DMS 273 treated with DMSO at 0.1 percent for 48 hours (cell line): ENCODE data around the gene LAMB3.

ENCODE experiments used
- DNase-seq: peaks from one replicate; lab custom pipeline; 2025; lab: John Stamatoyannopoulos, UW

The LAMB3 gene

GRCh38 chr1:209595599-209596285 is 56.5 kb downstream of the LAMB3 start:
- no peak for DNase-seq

DNA sequence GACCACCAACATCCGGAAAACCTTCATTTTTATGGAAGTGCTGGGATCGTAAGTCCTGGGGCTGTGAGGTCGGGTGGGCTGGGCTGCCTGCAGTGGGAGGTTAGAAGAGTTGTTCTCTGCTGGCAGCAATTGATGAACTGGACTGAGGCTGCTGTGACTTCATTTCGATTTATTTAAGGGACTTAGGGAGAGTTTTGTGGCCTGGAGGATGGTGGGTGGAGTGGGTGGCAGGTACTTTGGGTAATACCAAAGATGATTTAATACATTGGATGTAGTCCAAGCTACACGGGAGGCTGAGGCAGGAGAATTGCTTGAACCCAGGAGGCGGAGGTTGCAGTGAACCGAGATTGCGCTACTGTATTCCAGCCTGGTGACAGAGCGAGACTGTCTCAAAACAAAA is 57.2 kb downstream of the LAMB3 start:
- DNase-seq, result no peak

GRCh38 chr1:209594440-209594839 is 57.8 kb downstream of the LAMB3 start:
- no peak for DNase-seq

DNA sequence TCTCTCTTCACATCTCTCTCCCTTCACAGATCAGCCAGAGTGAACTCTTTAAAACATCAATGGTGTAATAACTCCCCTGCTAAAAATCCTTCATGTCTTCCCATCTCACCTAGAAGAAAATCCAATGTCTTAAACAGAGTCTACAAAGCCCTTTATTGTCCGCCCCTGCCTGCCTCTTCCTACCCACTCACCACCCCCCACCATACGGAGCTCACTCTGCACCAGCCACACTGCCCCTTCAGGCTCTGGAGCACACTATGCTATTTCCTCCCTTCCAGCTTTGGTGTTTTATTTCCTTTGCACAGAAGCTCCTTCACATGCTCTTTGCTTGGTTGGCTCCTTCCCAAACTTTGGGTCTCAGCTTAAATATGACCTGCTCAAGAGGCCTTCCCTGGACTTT is 58.5 kb downstream of the LAMB3 start:
- peak; percentile 35 for DNase-seq

DNA sequence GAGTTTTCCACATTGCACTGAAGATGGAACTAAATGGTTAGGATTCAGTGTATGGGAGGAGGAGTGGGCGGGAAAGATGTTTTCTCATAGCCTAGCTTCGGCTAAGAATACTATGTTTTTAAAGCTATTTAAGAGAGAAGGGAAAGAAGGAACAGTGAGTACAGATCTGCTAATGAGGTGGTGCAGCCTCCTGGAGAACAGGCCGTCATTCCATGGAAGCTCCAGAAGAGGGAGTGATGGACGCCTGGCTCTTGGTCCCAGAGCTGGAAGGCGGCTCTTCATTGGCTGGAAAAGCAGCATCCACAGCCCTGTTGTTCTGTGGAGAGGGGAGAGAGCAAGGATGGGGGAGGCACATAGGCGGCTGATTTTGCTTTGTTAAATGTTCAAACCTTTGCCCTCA is 61.8 kb downstream of the LAMB3 start:
- no peak for DNase-seq

DNA sequence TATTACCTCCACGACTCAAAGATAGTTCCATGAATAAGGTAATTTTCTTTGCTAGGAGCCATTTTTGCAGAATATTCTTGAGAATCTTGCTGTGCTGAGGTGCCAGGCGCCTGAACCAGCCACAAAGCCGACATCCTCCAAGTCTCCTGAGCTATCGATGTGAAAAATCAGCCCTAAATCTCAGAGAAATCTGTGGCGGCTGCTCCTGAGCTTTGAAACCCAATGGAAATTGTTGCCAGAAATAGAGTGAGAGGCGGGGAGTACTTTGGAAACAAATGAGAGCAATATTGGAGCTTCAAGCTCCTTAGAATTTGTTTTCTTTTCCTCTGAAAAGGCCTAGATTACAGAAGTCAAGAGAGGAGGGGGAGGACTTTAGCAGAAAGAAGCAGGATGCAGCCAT is 62.4 kb downstream of the LAMB3 start:
- no peak for DNase-seq

DNA sequence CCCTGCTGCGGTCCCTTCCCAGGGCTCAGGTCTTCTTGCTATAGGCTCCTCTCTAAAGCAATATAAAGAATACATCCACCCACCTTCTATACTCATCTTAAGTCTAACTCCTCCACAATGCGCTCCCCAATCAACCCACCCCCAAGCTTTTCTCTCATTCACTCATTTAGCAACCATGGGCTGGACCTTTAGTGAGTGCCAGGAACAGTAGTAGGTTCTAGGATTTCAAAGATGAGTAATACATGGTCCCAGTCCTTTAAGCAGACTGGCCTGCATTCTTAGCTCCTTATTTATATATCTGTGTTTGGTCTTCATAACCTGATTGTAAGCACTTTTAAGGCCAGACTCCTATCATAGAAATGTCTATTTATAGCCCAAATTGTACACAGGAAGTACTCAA is 62.8 kb downstream of the LAMB3 start:
- no peak for DNase-seq

DNA sequence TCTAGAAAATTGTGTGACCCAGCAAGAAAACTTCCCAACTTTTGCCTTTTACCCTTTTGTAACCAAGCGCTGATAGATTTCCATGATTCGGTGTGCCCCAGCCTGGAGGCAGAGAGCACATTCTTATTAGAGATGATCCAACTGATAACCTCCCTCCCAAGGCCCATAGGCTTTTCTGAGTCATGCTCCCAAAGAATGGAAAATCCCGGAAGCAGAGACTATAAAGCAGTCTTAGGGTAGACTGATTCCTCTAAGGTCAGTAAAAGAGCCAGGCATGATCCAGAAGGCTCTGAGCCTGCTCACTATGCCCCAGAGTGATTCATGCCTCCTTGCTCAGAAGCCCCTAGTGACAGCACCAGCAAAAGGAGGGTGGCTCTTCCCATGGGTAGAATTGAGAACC is 64.4 kb downstream of the LAMB3 start:
- no peak for DNase-seq

DNA sequence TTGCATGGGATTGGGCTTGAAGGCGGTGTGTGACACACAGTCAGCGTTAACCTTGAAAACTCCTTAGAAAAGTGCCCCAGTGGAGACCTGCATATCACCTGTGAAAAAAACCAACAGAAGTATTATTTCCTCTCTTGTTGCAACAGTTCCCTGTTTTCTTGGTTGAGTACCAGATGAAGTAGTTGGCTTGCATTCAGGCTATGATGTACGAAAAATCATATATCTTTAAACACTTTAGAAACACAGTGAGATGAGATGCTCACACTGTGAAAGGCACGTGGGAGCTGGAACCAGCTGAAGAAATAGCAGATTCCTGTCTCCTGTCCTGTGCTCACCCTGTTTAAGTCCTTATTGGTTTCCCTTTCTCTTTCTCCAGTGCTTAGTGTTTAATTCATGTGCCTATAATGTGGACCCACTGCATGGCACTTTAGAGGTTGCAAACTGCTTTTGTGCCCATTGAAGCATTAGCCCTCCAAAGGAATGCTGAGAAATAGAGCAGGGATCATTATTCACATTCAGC is 65.9 kb downstream of the LAMB3 start:
- DNase-seq, result no peak

DNA sequence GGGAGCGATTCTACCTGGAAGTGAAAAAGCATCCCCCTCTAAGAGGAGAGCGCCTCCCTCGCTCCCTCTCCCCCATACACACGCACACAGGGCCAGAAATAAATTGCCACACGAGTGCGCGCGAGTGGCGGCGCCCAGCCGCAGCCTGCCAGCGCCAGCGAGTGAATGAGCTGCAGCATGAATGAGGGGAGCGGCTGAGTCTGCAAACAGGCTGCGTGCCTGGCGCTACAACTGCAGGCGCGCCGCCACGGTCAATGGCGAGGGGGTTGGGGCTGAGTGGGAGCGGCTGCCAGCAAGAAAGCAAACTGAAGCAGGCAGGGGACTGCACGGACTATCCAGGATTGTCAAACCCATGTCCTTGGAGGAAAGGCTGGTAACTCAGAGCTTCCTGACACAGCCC is 66.6 kb downstream of the LAMB3 start:
- DNase-seq, result no peak

DNA sequence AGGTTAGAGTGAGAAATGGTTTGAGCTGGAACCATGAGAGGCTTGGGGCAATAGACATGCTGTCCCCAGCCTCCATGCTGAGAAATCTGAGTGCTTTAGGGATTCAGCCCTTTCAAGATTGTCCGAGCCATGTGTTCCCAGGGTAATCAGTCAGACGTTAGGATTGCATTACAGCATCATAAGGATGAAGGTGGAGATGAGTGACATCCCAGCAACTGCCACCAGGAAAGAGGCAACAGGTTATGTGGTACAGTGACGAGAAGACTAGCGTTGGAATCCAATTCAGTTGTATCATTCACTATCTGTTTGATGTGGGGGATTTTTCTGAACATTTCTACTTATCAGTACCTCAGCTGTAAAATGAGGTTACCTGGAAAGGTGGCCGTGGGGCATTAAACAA is 67.0 kb downstream of the LAMB3 start:
- DNase-seq, result no peak

DNA sequence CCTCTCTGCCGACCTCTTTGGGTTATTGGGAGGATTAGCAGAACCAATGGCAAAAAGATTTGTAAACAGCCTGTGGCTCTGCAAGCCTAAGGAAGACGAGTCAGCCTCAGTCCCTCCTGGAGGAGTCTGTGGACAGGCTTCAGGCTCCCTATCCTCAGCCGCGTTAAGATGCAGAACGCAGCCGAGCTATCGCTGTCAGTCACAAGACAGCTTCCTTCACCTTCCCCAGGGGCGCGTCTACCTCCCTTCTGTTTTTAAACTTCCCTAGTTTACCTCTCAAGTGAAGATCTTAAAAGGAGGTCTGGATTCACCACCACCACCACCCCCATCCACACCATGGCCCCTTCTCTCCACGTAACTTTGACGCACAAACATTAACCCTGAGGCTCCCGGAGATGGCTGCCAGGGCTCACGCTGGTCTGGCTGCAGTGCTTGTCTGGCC is 68.0 kb downstream of the LAMB3 start:
- no peak for DNase-seq

- DNase-seq, result no peak
These were observed 68.8 kb downstream of the LAMB3 start, which contains the start of gene CAMK1G for GRCh38 chr1:209583408-209583807. TSS of gene CAMK1G (plus strand) at chr1:209583714. CDS start at chr1:209594984, 11,270 bp downstream.

DNA sequence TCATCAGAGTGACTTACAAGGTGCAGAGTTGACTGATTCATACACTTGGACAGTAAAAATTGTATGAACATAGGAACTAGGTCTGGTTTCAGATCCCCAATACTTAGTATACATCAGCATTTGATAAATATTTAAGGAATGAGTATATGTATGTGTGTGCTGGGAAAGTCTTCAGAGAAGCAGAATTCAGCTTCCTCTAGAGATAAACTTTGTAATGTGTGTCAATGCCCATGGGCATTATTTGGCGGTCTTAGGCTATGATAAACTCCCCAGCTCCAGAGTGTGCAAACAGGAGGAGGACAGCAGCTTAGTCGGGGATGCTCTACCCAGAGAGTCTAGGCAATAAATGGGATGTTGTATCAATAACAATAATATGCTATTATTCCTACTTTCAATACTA is 71.6 kb downstream of the LAMB3 start:
- DNase-seq, result no peak

DNA sequence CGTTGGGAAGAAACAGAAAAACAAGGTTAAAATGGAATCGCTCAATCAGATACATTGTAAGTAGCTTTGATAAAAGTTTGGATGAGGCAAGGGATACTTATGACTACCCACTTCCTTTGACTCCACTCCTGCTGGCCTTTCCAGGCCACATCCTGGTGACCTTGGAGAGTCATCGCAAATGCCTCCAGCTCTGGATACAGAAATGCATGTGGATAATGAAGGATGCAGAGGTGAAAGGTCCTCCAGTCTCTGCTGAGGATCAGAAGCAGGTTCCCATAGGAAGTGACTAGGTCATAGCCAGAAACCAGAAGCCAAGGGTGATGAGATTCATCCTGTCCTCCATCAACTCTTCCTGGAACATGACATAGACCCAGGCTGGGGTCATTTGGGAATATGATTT is 74.9 kb downstream of the LAMB3 start:
- DNase-seq, result no peak

GRCh38 chr1:209576392-209577197 is 75.6 kb downstream of the LAMB3 start:
- peak; percentile 44 for DNase-seq

DNA sequence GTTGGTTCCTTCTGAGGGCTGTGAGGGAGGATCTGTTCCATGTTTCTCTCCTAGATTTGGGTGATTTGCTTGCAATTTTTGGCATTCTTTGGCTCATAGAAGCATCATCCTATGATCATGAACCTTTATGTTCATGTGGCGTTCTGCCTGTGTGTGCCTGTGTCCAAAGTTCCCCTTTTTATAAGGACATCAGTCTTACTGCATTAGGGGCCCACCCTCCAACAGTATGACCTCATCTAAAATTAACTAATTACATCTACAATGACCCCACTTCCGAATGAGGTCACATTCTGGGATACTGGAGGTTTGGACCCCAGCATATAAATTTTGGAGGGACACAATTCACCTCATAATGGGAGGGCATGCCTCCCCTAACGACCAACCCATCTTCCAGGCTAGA is 81.5 kb downstream of the LAMB3 start:
- no peak for DNase-seq

DNA sequence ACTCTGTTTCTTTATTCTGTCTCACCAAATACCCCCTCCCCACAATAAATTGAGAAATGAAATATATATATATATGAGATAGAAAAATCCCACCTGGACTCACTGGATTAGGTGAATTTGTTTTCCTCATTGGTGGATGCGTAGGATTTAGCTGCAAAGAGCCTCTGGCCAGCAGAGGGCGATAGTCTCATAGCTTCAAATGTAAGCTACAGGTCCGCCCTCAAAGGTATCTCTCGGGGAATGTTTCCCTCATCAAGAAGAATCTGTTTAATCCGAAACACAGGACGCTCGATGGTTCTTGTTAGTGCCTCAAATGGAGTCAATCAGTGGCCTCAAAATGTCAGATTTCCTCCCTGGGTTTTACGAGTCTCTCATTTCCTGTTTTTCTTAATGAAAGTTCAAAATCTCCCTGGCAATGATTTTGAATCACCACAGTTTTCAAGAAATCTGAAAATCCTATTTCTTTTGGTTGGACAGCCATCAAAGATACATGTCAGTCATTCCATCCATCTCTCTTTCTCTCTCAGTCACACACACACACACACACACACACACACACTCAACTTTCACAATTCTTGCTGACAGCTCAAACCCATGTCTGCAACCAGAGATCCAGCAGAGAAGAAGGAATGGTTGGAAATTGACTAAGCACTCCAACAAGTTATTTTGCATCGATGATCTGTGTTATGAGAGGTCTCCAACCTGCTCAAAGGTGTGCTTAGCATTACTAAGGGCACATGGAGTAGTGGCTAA is 82.6 kb downstream of the LAMB3 start:
- DNase-seq, result peak; percentile 47

GRCh38 chr1:209567698-209568175 is 84.5 kb downstream of the LAMB3 start:
- no peak for DNase-seq

- DNase-seq, result peak; percentile 65
These were observed 86.2 kb downstream of the LAMB3 start for GRCh38 chr1:209565759-209566678.
